WI38 (cell line): ENCODE data around the gene EIF4EBP2.

Experiments used
- H3K4me3 ChIP-seq: 2 replicates; pipeline ENCODE4 v1.5.1; 2011; ENCODE audit warnings: low read depth, mild to moderate bottlenecking, control low read depth, low read length
- TF ChIP-seq, protein P1 (sequence below): IDR thresholded peaks from 2 replicates; pipeline ENCODE4 v1.5.1; 2012; ENCODE audit warnings: low read depth, mild to moderate bottlenecking, control low read depth, low read length

Gene EIF4EBP2

DNA sequence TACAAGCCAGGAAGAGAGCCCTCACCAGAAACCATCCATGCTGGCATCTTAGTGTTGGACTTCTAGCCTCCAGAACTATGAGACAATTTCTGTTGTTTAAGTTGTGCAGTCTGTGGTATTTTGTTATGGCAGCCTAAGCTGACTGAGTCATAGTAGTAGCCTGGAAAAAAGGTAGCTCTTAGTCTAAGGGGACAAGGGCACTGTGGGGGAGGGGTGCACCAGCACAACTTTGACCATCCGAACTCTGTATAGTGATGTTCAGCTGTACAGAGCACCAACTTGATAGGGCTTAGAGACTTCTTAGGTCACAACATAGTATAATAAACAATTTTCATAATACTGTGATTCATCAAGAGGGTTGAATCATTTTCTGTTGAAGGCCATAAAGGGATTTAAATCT, 14.3 kb downstream of the EIF4EBP2 start:
- H3K4me3 ChIP-seq = no peak overlapping the region
- TF ChIP-seq, protein P1, sequence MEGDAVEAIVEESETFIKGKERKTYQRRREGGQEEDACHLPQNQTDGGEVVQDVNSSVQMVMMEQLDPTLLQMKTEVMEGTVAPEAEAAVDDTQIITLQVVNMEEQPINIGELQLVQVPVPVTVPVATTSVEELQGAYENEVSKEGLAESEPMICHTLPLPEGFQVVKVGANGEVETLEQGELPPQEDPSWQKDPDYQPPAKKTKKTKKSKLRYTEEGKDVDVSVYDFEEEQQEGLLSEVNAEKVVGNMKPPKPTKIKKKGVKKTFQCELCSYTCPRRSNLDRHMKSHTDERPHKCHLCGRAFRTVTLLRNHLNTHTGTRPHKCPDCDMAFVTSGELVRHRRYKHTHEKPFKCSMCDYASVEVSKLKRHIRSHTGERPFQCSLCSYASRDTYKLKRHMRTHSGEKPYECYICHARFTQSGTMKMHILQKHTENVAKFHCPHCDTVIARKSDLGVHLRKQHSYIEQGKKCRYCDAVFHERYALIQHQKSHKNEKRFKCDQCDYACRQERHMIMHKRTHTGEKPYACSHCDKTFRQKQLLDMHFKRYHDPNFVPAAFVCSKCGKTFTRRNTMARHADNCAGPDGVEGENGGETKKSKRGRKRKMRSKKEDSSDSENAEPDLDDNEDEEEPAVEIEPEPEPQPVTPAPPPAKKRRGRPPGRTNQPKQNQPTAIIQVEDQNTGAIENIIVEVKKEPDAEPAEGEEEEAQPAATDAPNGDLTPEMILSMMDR = no peak

DNA sequence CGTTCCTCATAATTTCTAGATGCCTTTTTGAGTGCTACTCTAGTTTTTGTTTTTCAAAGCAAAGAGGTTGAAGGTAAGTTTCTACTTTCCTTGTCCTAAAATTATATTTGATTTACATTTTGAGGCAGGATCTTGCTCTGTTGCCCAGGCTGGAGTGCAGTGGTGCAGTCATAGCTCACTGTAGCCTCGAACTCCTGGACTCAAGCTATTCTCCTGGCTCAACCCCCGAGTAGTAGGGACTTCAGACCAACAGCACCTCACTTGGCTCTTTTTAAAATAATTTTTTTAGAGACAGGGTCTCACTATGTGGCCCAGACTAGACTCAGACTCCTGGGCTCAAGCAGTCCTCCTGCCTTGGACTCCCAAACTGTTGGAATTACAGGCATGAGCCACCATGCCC, 14.8 kb downstream of the EIF4EBP2 start:
- H3K4me3 ChIP-seq = no peak overlapping the region
- TF ChIP-seq, protein P1 = no peak

- TF ChIP-seq, protein P1 = no peak
Measured at GRCh38 chr10:70424320-70424719, 20.4 kb downstream of the EIF4EBP2 start.

GRCh38 chr10:70425096-70425495, 21.2 kb downstream of the EIF4EBP2 start:
- TF ChIP-seq, protein P1 = no peak
- no peak overlapping the region for H3K4me3 ChIP-seq

More at GRCh38 chr10:70424320-70424719, 20.4 kb downstream of the EIF4EBP2 start:
- H3K4me3 ChIP-seq = no peak overlapping the region

DNA sequence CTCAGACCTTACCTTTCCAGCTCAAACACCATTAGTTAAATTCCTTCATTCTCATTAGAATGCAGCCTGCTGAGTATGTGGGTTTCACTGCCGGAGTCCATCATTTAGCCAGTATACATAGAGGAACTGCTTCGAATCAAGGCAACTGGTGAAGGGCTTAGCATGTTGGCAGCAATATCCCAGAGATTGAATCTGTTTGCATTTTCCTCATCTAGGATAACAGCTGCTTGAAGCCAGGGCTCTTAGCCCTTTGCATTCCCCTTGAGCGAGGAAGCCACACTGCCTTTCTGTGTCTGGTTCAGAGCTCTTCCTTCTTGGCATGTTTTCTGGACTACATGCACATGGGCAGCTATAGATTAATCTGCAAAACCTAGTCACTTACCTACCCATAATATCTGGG, 22.9 kb downstream of the EIF4EBP2 start:
- TF ChIP-seq, protein P1 = no peak

DNA sequence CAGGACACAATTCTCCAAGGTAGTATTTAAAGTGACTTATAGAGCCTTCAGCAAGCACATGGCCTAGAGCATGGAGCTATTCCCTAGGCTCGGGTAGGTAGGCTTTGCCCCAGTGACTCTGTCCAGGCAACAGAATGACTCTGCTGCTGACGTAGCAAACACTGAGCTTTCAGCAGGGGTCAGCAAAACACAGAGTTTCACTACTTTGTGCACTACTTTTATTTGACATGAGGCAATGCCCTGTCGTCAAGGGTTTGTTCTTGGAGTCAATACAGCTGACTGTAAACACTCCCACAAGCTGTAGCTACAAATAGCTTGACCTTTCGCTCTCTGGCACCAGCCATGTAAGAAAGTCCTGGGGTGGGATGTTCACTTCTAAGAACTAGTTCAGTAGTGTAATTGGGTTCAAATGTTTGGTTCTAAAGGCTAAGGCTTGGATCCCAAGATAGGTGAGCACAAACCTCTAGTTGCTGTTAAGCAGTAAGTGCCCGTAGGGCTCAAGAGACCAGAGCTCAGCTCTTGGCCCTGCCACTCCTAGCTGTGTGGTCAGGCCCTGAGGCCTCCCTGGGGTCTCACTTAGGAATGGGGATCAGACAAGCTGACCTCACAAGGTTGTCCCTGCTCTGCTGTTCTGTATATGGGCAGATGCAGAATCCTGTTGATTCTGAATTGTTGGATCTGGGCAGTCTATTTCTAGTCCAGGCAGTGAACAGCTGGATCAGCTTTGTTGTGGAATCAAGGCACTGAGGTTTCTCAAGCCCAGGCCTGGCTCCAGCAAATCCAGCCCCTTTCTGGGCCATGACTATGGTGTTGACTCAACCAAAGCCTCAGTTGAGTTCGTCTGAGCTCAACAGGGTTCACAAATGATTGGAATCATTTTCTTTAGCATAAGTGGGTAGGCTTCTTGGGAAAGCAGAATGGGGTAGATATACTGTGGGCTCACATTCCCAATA, 26.8 kb downstream of the EIF4EBP2 start:
- no peak overlapping the region for H3K4me3 ChIP-seq
- TF ChIP-seq, protein P1 = no peak

More for the DNA sequence above, 22.9 kb downstream of the EIF4EBP2 start:
- no peak overlapping the region for H3K4me3 ChIP-seq

DNA sequence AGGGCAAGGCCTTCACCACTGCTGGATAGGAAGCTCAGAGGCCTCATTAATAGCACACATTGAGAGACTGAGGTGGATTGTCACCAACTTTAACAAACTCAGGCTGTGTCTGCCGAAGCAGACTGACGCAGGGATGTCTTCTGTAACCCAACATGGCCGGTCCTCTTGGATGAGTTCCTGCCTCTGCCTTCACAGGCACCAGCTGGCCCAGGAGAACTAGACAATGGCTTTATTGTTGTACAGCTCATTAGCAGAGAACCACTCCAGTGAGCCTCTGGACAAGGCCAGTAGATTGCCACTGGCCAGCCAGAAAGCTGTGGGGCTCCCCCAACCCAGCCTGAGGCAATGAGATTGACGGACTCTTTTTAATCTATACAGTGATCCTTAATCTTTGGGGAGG, 28.2 kb downstream of the EIF4EBP2 start:
- TF ChIP-seq, protein P1 = no peak
- H3K4me3 ChIP-seq = no peak overlapping the region
